Activated CD4-positive, CD25-positive, alpha-beta regulatory T cell treated with anti-CD3 and anti-CD28 coated beads, Interleukin-2, amount 50 U/mL, for 16 hours (primary cell): ENCODE results near the gene FGF2.
A peak's percentile ranks its signal among the peaks of the same experiment; 100 is the strongest.
"Not testable (repeated sequence)": the region's sequence is repeated elsewhere in the genome, so short reads cannot be mapped to it uniquely, and the experiment has no call there.

ENCODE experiments used
- DNase-seq: peaks from one replicate; pipeline ENCODE4 v3.0.0-alpha.2; 2020; ENCODE audit warnings: low read depth, low spot score

The FGF2 gene

GRCh38 chr4:122922877-122923511, 96.4 kb downstream of the FGF2 start:
- DNase-seq: peak; percentile 76

DNA sequence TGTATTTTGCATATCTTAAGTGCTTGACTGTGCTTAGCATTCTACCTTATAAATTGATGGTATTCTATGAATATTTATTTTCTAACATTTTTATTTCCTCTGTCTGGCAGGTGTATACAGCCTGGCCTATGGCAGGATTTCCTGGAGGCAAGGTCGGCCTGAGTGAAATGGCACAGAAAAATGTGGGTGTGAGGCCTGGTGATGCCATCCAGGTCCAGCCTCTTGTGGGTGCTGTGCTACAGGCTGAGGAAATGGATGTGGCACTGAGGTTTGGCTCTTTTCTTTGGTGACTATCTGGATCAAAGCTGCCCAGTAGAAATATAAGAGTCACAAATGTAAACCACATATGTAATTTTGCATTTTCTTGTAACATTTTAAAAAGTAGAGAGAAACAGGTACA, 102.3 kb downstream of the FGF2 start:
- no peak for DNase-seq

DNA sequence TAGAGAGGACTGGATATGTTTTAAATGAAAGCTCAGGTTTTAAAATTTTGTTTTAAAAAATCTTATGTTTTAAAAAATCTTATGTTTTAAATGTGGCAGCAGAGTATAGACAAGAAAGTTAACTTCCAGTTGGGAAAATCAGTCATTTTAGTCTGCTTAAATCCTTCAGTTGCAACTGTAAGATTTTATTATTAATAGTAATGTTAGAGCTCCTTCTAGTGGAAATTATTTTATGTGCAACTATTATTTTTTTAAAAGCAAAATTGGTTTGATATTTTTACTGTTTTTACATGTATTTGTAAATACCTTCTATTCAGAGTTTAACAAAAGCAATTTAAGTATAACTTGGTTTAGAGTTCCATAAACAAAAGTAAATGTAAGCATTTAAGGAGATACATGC, 104.2 kb downstream of the FGF2 start:
- no peak for DNase-seq

GRCh38 chr4:122932763-122933162, 106.1 kb downstream of the FGF2 start:
- no peak for DNase-seq

- DNase-seq: not testable (repeated sequence)
Measured at GRCh38 chr4:122945136-122945535, 118.5 kb downstream of the FGF2 start.

GRCh38 chr4:122946142-122946541, 119.5 kb downstream of the FGF2 start:
- no peak for DNase-seq
